CD1c-positive myeloid dendritic cell (primary cell): Measurements from ENCODE around the gene NFIX.

ENCODE experiments used
- DNase-seq: peaks from one replicate; pipeline ENCODE4 v3.0.0-alpha.2; 2016; ENCODE audit errors: extremely low spot score

The NFIX gene

DNA sequence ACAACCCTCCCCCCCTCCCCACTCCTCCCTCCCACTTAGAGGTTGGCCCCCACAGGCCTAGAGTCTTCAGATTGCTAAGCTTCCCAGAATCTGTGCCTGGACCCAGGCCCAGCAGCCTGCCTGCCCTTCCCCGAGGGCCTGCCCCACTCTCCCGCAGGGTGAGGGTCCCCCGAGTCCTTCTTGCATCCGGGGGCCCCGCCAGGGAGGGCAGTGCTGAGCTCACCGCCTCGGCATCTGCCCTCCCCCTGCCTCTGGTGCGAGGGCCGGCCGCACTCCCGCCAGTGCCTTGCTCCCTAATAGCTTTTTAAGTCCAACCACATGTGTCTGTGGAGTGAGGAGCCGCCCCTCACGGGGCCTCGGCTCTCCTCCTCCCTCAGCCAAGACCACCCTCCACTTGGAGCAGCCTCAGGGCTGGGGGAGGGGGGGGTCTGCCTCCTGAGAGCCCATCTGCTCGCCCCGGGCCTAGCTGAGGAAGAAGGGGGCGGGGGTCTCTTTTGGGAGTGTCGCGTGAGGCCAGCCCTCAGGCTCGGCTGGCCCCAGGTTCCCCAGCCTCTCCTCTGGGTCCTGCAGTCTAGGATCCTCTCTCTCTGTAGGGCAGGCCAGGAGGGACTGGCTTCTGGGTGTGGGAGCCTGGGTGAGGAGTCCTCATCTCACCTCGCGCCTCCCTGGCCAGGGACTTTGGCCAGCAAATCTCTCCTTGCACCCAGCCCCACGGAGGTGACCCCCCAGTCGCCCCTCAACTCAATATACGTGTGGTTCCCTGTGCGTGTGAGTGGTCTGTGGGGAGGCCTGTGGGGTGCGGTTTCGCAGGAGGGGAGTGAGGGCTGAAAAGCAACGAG is 60.2 kb downstream of the NFIX start:
- DNase-seq, result no peak

- no peak for DNase-seq
Measured at GRCh38 chr19:13056052-13056660, 60.9 kb downstream of the NFIX start.

GRCh38 chr19:13057147-13057572 is 61.9 kb downstream of the NFIX start:
- no peak for DNase-seq

GRCh38 chr19:13057744-13058143 is 62.5 kb downstream of the NFIX start:
- no peak for DNase-seq

- DNase-seq, result no peak
Measured at GRCh38 chr19:13058951-13059660, 63.8 kb downstream of the NFIX start.

DNA sequence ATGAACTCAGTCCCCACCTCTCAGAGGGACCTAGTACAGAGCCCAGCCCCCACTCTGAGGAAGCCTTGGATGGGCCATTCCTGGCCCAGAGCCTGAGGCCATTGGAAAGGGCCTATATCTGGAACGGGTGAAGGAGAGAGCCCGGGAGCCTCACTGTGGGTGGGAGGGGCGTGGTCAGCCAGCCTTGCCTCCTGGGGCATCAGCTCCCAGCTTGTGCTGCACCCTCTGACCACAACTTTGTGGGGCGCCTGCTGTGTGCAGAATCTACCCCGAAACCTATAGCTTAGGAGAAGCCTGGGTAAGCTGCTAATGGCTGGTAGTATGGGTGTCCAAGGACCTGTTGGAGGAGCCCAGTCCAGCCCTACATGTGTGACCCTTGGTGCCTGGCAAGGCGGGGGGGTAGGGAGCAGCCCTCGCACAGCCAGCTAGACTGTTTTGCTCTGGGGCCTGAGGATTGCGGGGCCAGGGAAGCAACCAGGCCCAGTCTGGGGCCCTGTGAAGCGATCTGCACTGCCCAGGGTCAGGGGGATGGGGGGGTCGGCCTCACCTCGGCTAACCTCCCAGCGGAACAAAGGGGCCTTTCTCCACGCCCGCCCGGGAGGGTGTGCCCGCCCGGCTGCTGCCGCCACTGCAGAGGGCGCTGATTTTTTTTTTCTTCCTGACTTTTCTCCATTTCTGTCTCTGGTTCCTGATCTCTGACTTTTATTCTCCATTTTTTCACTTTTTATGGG is 65.1 kb downstream of the NFIX start:
- no peak for DNase-seq

DNA sequence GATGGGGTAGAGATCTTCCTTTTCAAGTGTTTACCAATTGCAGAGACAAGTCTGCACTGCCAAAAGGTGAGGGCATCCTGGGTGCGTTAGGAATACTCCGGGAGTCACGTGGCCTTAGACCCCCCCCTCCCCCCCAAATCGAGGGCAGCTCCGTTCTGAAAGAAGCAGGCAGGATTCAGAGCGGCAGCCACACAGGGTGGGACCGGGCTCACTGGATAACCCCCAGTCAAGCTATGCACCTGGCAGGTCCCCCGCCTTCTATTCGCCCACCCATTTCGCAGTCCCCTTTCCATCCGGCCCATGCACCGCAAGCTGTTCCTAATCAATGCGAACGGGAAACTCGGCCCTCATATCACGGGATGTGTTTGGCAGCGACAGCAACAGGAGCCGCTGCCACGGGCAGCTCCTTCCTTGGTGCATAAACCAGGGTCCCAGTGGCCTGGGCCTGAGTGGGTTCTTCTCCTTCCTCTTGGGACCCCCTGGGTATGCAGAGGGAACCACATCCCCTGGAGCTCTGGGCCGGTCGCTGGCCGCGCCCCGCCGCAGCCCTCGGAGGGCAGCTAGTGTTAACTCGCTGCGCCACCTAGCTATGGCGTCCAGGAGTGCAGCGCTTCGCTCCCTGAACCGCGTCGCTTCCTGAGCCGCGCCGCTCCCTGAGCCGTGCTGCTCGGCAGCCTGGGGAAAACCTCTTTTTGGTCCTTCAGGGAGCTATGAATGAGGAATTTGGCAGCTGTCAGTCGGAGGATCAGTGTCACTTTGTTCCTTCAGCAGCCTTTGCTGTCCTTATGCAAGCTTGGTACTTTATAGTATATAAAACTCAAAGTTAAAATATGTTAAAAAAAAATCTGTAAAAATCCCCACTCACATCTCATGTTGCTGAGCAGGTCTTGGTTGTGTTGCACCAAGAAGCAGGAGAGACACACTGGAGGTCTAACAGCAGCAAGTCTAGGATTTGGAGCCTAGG is 66.0 kb downstream of the NFIX start:
- peak; percentile 85 for DNase-seq

GRCh38 chr19:13062317-13062716 is 67.0 kb downstream of the NFIX start:
- DNase-seq, result no peak

GRCh38 chr19:13063461-13064091 is 68.3 kb downstream of the NFIX start:
- DNase-seq, result no peak

GRCh38 chr19:13064092-13064489 is 68.8 kb downstream of the NFIX start:
- DNase-seq, result no peak

GRCh38 chr19:13066226-13066625 is 71.0 kb downstream of the NFIX start:
- no peak for DNase-seq

DNA sequence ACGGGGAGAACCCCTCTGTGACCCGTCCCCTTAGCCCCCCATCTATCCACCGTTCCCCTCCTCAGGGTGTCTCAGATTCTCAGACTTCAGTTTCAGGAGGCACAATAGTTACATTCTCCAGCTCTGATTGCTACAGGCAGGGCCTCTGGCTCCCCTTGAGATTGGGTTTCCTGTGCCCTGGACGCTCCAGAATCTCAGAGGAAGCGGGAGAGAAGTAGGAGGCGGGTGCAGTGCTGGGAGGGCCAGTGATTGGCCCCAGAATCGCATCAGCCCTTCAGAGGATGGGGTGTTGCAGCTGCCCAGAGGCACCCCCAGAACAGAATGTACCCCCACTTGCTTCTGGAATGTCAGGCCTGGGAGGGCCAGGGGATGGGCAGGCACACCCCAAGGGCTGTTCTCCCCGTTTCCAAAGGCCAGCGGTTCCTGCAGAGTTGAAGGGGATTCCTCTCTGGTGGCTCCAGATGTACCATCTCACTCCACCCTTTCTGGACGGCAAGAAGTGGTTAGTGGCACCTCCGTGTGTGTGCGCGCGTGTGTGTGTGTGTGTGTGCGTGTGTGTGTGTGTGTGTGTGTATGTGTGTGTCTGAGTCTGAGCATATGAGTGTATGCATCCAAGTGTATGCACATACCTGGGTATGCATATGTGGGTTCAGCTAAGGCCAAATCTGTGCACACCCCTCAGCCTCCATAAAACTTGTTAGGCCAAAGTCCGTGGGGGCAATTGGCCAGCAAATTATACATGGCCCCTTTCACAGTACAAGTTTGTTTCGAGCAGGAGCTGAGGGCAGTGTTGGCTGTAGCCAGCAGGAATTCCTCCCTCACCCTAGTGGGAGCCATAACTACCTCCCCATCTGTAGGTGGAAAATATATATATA is 71.9 kb downstream of the NFIX start:
- no peak for DNase-seq

DNA sequence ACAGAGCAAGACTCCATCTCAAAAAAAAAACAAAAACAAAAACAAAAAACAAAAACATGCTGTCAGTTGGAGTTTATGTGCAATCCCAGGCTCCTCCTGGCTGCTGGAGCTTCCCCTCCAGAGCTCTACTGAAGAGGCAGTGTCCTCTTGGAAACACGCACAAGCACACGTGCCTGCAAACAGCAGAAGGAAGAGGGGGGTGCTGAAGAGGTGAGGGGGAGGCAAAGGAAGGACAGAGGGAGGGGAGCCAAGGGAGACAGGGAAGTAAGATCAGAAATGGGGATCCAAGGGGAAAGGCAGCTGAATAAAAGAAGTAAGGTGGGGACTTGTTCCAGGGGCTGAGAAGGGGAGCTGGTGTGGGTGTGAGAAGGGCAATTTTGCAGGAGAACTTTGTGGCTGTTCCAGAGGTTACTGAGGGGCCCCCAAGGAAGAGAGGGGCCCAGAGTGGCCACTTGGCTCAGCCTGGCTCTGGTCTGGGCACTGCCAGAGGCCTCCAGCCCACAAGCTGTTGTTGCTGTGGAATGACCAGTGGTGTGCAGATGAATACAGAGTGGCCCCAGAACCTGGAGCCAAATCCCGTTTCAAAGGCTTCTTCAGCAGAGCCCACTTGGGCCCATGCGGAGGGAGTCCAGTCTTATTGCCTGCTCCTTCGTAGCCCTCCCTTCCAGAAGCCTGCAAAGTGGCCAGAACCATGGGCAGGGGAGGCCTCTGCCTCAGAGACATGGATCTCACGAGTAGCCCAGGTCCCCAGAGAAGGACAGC is 73.0 kb downstream of the NFIX start:
- DNase-seq, result no peak

DNA sequence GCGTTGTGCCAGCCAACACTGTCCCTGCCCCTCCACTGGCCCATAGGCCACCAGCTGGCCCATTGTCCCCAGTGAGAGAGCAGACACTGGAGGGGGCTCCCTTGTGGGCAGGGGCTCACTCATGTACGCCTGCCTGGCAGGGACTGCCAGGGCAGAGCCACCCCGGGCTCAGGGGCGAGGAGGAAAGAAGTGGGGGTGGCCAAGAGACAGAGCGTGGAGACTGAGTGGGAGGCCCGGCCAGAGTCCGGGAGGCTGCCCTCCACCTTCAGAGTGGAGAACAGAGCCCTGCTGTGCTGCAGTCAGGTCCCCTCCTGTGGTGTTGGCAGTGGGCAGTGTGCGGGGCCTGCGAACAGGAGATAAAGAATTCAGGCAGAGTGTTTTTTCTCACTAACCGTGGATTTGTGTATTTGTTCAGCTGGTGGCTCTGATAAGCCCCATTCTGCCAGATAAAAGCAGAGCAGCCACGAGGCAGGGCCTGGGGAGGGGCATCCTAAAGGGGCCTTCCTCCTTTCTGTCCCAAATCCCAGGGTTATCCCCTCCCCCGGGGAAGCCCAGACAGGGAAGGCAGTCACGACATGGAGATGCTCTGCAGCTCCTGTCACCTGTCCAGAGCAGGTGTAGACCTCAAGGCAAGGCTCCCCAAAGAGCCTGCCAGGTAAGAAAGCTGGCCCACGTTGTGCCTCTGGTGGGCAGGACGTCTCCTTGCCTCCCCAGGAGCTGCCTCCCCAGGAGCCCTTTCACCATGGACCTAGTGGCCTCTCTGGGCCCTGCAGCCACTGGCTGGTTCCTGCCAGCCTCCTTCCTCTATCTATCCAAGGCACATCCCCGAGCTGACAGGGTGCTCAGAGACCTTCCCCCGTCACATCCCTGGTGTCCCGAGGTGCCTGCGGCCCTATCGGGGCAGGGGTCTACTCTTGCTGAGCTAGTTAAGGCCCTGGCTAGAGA is 74.4 kb downstream of the NFIX start:
- no peak for DNase-seq

- DNase-seq, result no peak
Measured at GRCh38 chr19:13070425-13071140, 75.3 kb downstream of the NFIX start.

DNA sequence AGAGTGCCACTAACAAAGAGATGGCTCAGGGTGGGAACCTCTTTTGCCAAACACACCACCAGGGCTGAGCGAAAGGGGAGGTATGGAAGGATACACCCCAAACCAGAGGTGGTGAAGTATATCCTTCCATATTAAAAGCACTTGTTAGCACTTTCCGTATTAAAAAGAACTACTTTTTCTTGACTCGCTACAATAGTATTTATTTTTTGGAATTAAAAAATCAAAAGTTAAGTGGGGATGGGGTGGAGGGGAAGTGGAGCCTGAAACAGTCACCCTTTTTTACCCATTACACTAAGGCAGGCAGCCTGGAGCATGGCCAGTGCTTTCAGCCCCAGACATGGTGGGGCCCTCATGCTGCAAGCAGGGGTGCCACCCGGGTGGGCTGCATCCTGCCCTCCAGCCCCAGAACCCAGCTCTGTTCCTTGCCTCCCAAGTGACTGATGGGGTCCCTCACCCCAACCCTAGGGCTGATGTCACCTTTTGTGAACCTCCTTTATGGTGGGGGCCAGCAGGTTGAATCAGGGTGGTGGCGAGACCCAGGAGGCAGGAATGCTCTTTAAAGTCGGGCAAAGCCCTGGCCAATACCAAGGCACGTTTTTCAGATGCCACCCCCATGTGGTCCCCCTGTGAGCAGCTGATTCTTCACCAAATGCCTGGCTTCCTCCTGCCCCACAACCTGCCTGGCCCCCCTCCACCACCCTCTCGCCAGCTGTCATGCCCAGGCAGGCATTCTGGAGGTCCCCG is 76.3 kb downstream of the NFIX start:
- no peak for DNase-seq
